Endothelial cell of umbilical vein (primary cell): ENCODE results near the gene DBP. TPM values are rescaled to one million over a fixed set of nuclear protein-coding genes. Genes with fewer than 3 reads are reported as not detected.

Experiments
- BruUV-seq: library from RNA; stranded (reverse); fragments of 400-500 nt; replicated peaks from 2 replicates; lab custom pipeline; 2021; lab: Mats Ljungman, UMichigan
- CTCF ChIA-PET: fragments of 300-600, 350-600 bp; sonication (Branson Sonifier 250); formaldehyde crosslinking; loops from one replicate; lab custom pipeline; 2021; ENCODE audit warnings: antibody characterized with exemption, inconsistent platforms; lab: Charles Lee
- POLR2A ChIA-PET: fragments of 300-600, 350-600 bp; sonication (Branson Sonifier 250); formaldehyde crosslinking; loops from one replicate; lab custom pipeline; 2021; ENCODE audit warnings: antibody characterized with exemption, inconsistent platforms; lab: Charles Lee
- DNase-seq: peaks from one replicate; pipeline ENCODE4 v3.0.0-alpha.2; 2011; ENCODE audit warnings: low read depth, low spot score
- FAIRE-seq: peaks from 2 replicates; lab custom pipeline; 2011; peaks lifted over from hg19 to GRCh38; lab: Jason Lieb, UNC
- H2AFZ ChIP-seq: 2 replicates; pipeline ENCODE4 v1.6.0; 2012; ENCODE audit warnings: low read depth, low read length, control low read depth, inconsistent platforms
- H3K27ac ChIP-seq: 2 replicates; pipeline ENCODE4 v1.5.1; 2011; ENCODE audit warnings: low read depth, mild to moderate bottlenecking, control low read depth, low read length, moderate library complexity; ENCODE audit not compliant: insufficient read depth
- H3K27me3 ChIP-seq, 2 experiments: 2 replicates each; pipeline versions ENCODE4 v1.6.0 to v1.6.1; 2011; ENCODE audit warnings: low read length in 2 of 2, mixed read lengths in 1 of 2; ENCODE audit not compliant: control insufficient read depth in 2 of 2, insufficient read depth in 2 of 2
- H3K36me3 ChIP-seq, 2 experiments: 2 replicates in 1 of 2; 3 replicates in 1 of 2; pipeline ENCODE4 v1.5.1; 2011; ENCODE audit warnings: low read length in 2 of 2, mild to moderate bottlenecking in 1 of 2, moderate library complexity in 1 of 2; ENCODE audit not compliant: control insufficient read depth in 2 of 2, insufficient read depth in 2 of 2; ENCODE audit errors: extremely low read depth in 1 of 2
- H3K4me1 ChIP-seq: 3 replicates; pipeline ENCODE4 v1.5.1; 2011; ENCODE audit warnings: mild to moderate bottlenecking, low read length; ENCODE audit not compliant: control insufficient read depth, insufficient read depth; ENCODE audit errors: extremely low read depth
- H3K4me2 ChIP-seq: 2 replicates; pipeline ENCODE4 v1.6.1; 2011; ENCODE audit warnings: low read length, control low read depth, mixed read lengths; ENCODE audit not compliant: insufficient read depth
- H3K4me3 ChIP-seq, 3 experiments: fragments of 200-600 bp in 1 of 3; sonication (generic), shearing (Covaris generic) in 1 of 3; replicated peaks in 1 of 3; 2 replicates each; pipeline ENCODE4 v1.5.1; 2011 to 2016; ENCODE audit warnings: control low read depth in 3 of 3, low read length in 3 of 3, mild to moderate bottlenecking in 2 of 3, inconsistent platforms in 1 of 3, low read depth in 1 of 3, moderate library complexity in 1 of 3; ENCODE audit not compliant: insufficient read depth in 1 of 3
- H3K79me2 ChIP-seq: 2 replicates; pipeline ENCODE4 v1.6.0; 2012; ENCODE audit warnings: low read length, inconsistent platforms; ENCODE audit not compliant: control insufficient read depth, insufficient read depth
- H3K9ac ChIP-seq: replicated peaks from 2 replicates; pipeline ENCODE3; 2011; ENCODE audit warnings: low read length, control low read depth; ENCODE audit not compliant: insufficient read depth; ENCODE audit errors: extremely low read depth
- H3K9me1 ChIP-seq: replicated peaks from 3 replicates; pipeline ENCODE4 v1.6.0; 2011; ENCODE audit warnings: mild to moderate bottlenecking, low read length; ENCODE audit not compliant: control insufficient read depth, insufficient read depth; ENCODE audit errors: extremely low read depth
- H3K9me3 ChIP-seq: replicated peaks from 2 replicates; pipeline ENCODE4 v1.5.1; 2012; ENCODE audit warnings: low read length, inconsistent platforms; ENCODE audit not compliant: control insufficient read depth, insufficient read depth
- H4K20me1 ChIP-seq: replicated peaks from 2 replicates; pipeline ENCODE3; 2011; ENCODE audit warnings: mild to moderate bottlenecking, low read length; ENCODE audit not compliant: control insufficient read depth, insufficient read depth; ENCODE audit errors: extremely low read depth
- CTCF ChIP-seq, 2 donors: IDR thresholded peaks; 1 replicate in 1 of 2; 2 replicates in 1 of 2; pipeline ENCODE4 v1.5.1; 2011; ENCODE audit warnings: low read length in 2 of 2, mild to moderate bottlenecking in 2 of 2, moderate library complexity in 2 of 2, control low read depth in 1 of 2, inconsistent platforms in 1 of 2, low read depth in 1 of 2; ENCODE audit not compliant: insufficient read depth in 1 of 2; ENCODE audit errors: extremely low read depth in 1 of 2
- EZH2 ChIP-seq: IDR thresholded peaks from 2 replicates; pipeline ENCODE4 v1.6.1; 2012; ENCODE audit warnings: borderline replicate concordance, low read depth, mild to moderate bottlenecking, moderate library complexity, low read length, inconsistent platforms; ENCODE audit not compliant: severe bottlenecking
- FOS ChIP-seq: IDR thresholded peaks from 2 replicates; pipeline ENCODE4 v1.6.1; 2011; ENCODE audit warnings: mild to moderate bottlenecking, low read length, moderate library complexity, borderline replicate concordance; ENCODE audit not compliant: insufficient read depth
- GATA2 ChIP-seq: IDR thresholded peaks from 2 replicates; pipeline ENCODE4 v1.7.0; 2011; ENCODE audit warnings: low read depth, mild to moderate bottlenecking, moderate library complexity, mixed read lengths, low read length; ENCODE audit not compliant: insufficient read length, insufficient read depth
- JUN ChIP-seq: IDR thresholded peaks from 2 replicates; pipeline ENCODE4 v1.6.1; 2011; ENCODE audit warnings: borderline replicate concordance, low read depth; ENCODE audit not compliant: insufficient read length, insufficient read depth
- MAX ChIP-seq: IDR thresholded peaks from 2 replicates; pipeline ENCODE4 v1.6.1; 2011; ENCODE audit not compliant: insufficient read depth, insufficient read length
- POLR2A ChIP-seq: IDR thresholded peaks from 2 replicates; pipeline ENCODE4 v1.6.1; 2012; ENCODE audit warnings: low read depth, mild to moderate bottlenecking, control low read depth, low read length
- POLR2AphosphoS5 ChIP-seq: IDR thresholded peaks from 2 replicates; pipeline ENCODE4 v1.6.1; 2012; ENCODE audit warnings: low read depth, mild to moderate bottlenecking, control low read depth, low read length, moderate library complexity; ENCODE audit not compliant: insufficient read depth
- dilution Hi-C: fragments of 300-500 bp; cut with MboI; formaldehyde crosslinking; loops from one replicate; pipeline ENCODE4 v1.15.0; 2019; ENCODE audit warnings: low sequenced_read_pairs; ENCODE audit not compliant: extremely low pct_ligation_motif_present
- intact Hi-C: fragments of 100-400 bp; cut with micrococcal nuclease; formaldehyde crosslinking; loops from one replicate; pipeline ENCODE4 v1.10.0; 2022
- polyA plus RNA-seq, 4 experiments: library from polyadenylated mRNA; depleted of rRNA in 3 of 4; stranded (reverse) in 3 of 4; unstranded in 1 of 4; fragments of >200 nt; gene quantifications; 2 replicates each; pipeline versions ENCODE4 v1.2.1 to v1.2.3, GENCODE V29; 2011 to 2012; ENCODE audit warnings: missing spikeins in 1 of 4
- total RNA-seq: library from RNA; stranded (reverse); gene quantifications from 2 replicates; pipeline ENCODE4 v1.2.3, GENCODE V29; 2021

DBP gene
- total and polyA plus RNA-seq, 2 donors (not counting 3 experiments of a cell fraction or from before 2014, with no cell fraction given) = 1.5 to 1.8 TPM

DNA sequence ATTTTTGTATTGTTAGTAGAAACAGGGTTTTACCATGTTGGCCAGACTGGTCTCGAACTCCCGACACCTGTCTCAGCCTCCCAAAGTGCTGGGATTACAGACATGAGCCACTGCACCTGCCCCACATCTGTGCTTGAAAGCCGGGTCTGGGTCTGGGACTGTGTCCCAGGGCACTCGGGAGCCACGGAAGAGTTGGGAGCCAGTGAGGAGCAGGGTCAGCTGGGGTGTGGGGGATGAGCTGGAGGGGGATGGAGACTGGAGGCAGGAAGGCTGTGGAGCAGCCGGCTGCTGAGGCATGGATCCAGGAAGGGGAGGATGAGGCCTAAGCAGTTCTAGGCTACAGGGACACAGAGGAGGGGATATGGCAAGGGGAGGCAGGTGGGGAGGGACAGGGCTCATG lies 41.3 kb downstream of the DBP start:
- no peaks in the 10 kb centered on the region for H3K9me3 ChIP-seq
- DNase-seq = no peak
- CTCF ChIA-PET = interaction anchor here (1.3 kb wide), 1 partner anchor 11 kb away, joined by 4 read pairs; no protein-coding TSS in a partner anchor

More for the DNA sequence above, 41.3 kb downstream of the DBP start:
- no TSS peak for BruUV-seq
- Histone ChIP-seq H3K4me1 (no peaks in the 10 kb centered on the region), H3K36me3 (no peaks in the 10 kb centered on the region), H3K27me3 (no peaks in the 10 kb centered on the region), H3K9ac (no peak overlapping the region), H3K9me1 (no peaks in the 10 kb centered on the region), H4K20me1 (no peaks in the 10 kb centered on the region), H3K27ac (no peak overlapping the region), H2AFZ (no peak overlapping the region), H3K4me3 (no peak overlapping the region), H3K4me2 (no peak overlapping the region), H3K79me2 (no peaks in the 10 kb centered on the region)
- dilution Hi-C loops (no loop called here), intact Hi-C loops (no loop called here)
- FAIRE-seq = no peak
- POLR2A ChIA-PET = interaction anchor here (0.6 kb wide), 1 partner anchor 25 kb away, joined by 4 read pairs; no protein-coding TSS in a partner anchor
- TF ChIP-seq POLR2AphosphoS5 (no peak), POLR2A (no peak), FOS (no peak), GATA2 (no peak), CTCF (IDR thresholded peaks at IDR 0.05; ENCODE audit: extremely low read depth in 1 of 2, insufficient read depth in 1 of 2, low read depth in 1 of 2, low read length in 2 of 2) (no peak), EZH2 (no peak), MAX (no peak), JUN (no peak)
